ENCODE data around the gene FAHD1.

GRCh38 chr16:1810106-1810505 is 16.9 kb upstream of the FAHD1 start:
- TF ChIP-seq CTCF (IDR thresholded peaks at IDR 0.05; ENCODE audit: insufficient read depth, low read length, poor library complexity, severe bottlenecking), result no peak
- TF ChIP-seq EZH2phosphoT487 (conservative IDR thresholded peaks at IDR 0.05; ENCODE audit: low read length), result no peak
